GM12878 (cell line): Measurements from ENCODE around the gene CRYGA. TPM values are rescaled to one million over a fixed set of nuclear protein-coding genes. Genes with fewer than 3 reads are reported as not detected.

Source experiments
- ATAC-seq: fragments of 200-7000 bp; cut with Tn5 transposase; 3 replicates; pipeline ENCODE4 v1.9.1; 2020; ENCODE audit warnings: mild to moderate bottlenecking, moderate library complexity
- BruUV-seq: library from RNA; stranded (reverse); fragments of 400-500 nt; replicated peaks from 2 replicates; lab custom pipeline; 2021; lab: Mats Ljungman, UMichigan
- CTCF ChIA-PET: fragments of 300-600 bp; sonication (Branson Sonifier 250); formaldehyde crosslinking; extraction: SDS; loops from one replicate; lab custom pipeline; 2021; ENCODE audit warnings: inconsistent platforms; lab: Yijun Ruan, JAX
- POLR2A ChIA-PET: fragments of 350-600 bp; formaldehyde crosslinking; extraction: SDS; loops from one replicate; lab custom pipeline; 2021; ENCODE audit warnings: inconsistent platforms; lab: Charles Lee
- RAD21 ChIA-PET: fragments of 300-600 bp; sonication (Branson Sonifier 250); formaldehyde crosslinking; loops from one replicate; lab custom pipeline; 2023; ENCODE audit warnings: antibody characterized with exemption; ENCODE audit not compliant: unreplicated experiment; lab: Charles Lee
- SMC1A ChIA-PET: fragments of 300-600 bp; sonication (Branson Sonifier 250); formaldehyde crosslinking; loops from one replicate; lab custom pipeline; 2023; ENCODE audit not compliant: unreplicated experiment, uncharacterized antibody; lab: Charles Lee
- DNase-seq: peaks from one replicate; pipeline ENCODE4 v3.0.0-alpha.2; 2011; ENCODE audit warnings: low read depth, low spot score
- FAIRE-seq: peaks from 3 replicates; lab custom pipeline; 2011; peaks lifted over from hg19 to GRCh38; lab: Jason Lieb, UNC
- H2AFZ ChIP-seq: 2 replicates; pipeline ENCODE4 v1.6.0; 2011; ENCODE audit warnings: low read depth, low read length, control low read depth; ENCODE audit not compliant: control insufficient read depth
- H3K27ac ChIP-seq: 2 replicates; pipeline ENCODE4 v1.5.1; 2011; ENCODE audit warnings: control low read depth; ENCODE audit not compliant: control insufficient read depth, insufficient read depth
- H3K27me3 ChIP-seq, 2 experiments: replicated peaks in 1 of 2; 2 replicates each; pipeline versions ENCODE4 v1.6.0 to v1.6.1; 2011; ENCODE audit warnings: low read length in 1 of 2; ENCODE audit not compliant: control insufficient read depth in 2 of 2, insufficient read depth in 2 of 2
- H3K36me3 ChIP-seq, 2 experiments: 2 replicates each; pipeline ENCODE4 v1.5.1; 2011; ENCODE audit warnings: low read length in 1 of 2; ENCODE audit not compliant: control insufficient read depth in 2 of 2, insufficient read depth in 2 of 2
- H3K4me1 ChIP-seq: 2 replicates; pipeline ENCODE4 v1.6.1; 2011; ENCODE audit warnings: mild to moderate bottlenecking, low read length, moderate library complexity, mixed read lengths; ENCODE audit not compliant: control insufficient read depth, insufficient read depth
- H3K4me2 ChIP-seq: 2 replicates; pipeline ENCODE4 v1.6.0; 2011; ENCODE audit warnings: control low read depth; ENCODE audit not compliant: control insufficient read depth, insufficient read depth
- H3K4me3 ChIP-seq: fragments of 200-600 bp; sonication (generic); 2 replicates; pipeline ENCODE4 v1.5.1; 2016
- H3K79me2 ChIP-seq: 2 replicates; pipeline ENCODE4 v1.6.0; 2011; ENCODE audit warnings: low read length; ENCODE audit not compliant: control insufficient read depth, insufficient read depth
- H3K9ac ChIP-seq: 2 replicates; pipeline ENCODE4 v1.8.0; 2011; ENCODE audit warnings: low read length, control low read depth, mixed read lengths; ENCODE audit not compliant: control insufficient read depth, insufficient read depth
- H3K9me3 ChIP-seq: replicated peaks from 3 replicates; pipeline ENCODE4 v1.5.1; 2011; ENCODE audit warnings: mild to moderate bottlenecking, low read length; ENCODE audit not compliant: control insufficient read depth, insufficient read depth
- H4K20me1 ChIP-seq: 2 replicates; pipeline ENCODE4 v1.6.0; 2011; ENCODE audit not compliant: control insufficient read depth, insufficient read depth
- BRCA1 ChIP-seq: IDR thresholded peaks from 2 replicates; pipeline ENCODE4 v1.6.1; 2011; ENCODE audit warnings: low read depth, low read length, improper control_type of control experiment
- EED ChIP-seq: sonication (generic); IDR thresholded peaks from 2 replicates; pipeline ENCODE4 v1.6.1; 2016; ENCODE audit warnings: antibody characterized with exemption, low read depth
- FOXK2 ChIP-seq: fragments of 450-650 bp; IDR thresholded peaks from 2 replicates; pipeline ENCODE4 v1.6.1; 2017; ENCODE audit warnings: mild to moderate bottlenecking, moderate library complexity
- MYB ChIP-seq: fragments of 150-350 bp; IDR thresholded peaks from 2 replicates; pipeline ENCODE4 v1.6.1; 2014; ENCODE audit warnings: mild to moderate bottlenecking, low read depth, low read length, borderline replicate concordance
- NFYB ChIP-seq: IDR thresholded peaks from 2 replicates; pipeline ENCODE4 v1.6.1; 2011; ENCODE audit warnings: low read depth, mild to moderate bottlenecking, low read length, improper control_type of control experiment, moderate library complexity; ENCODE audit not compliant: insufficient read depth
- POU2F2 ChIP-seq: IDR thresholded peaks from 3 replicates; pipeline ENCODE4 v1.6.1; 2011; ENCODE audit warnings: low read depth, mild to moderate bottlenecking, low read length, borderline replicate concordance
- SRF ChIP-seq, 2 experiments: IDR thresholded peaks; 2 replicates each; pipeline ENCODE4 v1.6.1; 2011; ENCODE audit warnings: low read depth in 2 of 2, low read length in 2 of 2, mild to moderate bottlenecking in 1 of 2, moderate library complexity in 1 of 2
- TAF1 ChIP-seq: IDR thresholded peaks from 2 replicates; pipeline ENCODE4 v1.6.1; 2011; ENCODE audit warnings: mild to moderate bottlenecking, low read depth, low read length, borderline replicate concordance
- USF2 ChIP-seq: IDR thresholded peaks from 2 replicates; pipeline ENCODE4 v1.6.1; 2011; ENCODE audit warnings: low read depth, low read length, improper control_type of control experiment, borderline replicate concordance
- ZBTB40 ChIP-seq: fragments of 450-650 bp; IDR thresholded peaks from 2 replicates; pipeline ENCODE4 v1.6.1; 2016; ENCODE audit warnings: mild to moderate bottlenecking, moderate library complexity, borderline replicate concordance
- ZNF207 ChIP-seq: fragments of 450-650 bp; IDR thresholded peaks from 2 replicates; pipeline ENCODE4 v1.6.1; 2014; ENCODE audit warnings: antibody characterized with exemption, mild to moderate bottlenecking, borderline replicate concordance
- WGBS: methylation state at CpG from one replicate; pipeline ENCODE4 v1.1.6; 2016; ENCODE audit warnings: low lambda C conversion rate; ENCODE audit not compliant: insufficient replicate concordance, insufficient coverage; ENCODE audit errors: missing lambda C conversion rate; 5-methylcytosine and 5-hydroxymethylcytosine counted together
- in situ Hi-C: fragments of 300-500 bp; cut with MboI; formaldehyde crosslinking; loops from 9 replicates; pipeline ENCODE4 v1.14.3; 2018; ENCODE audit warnings: mixed read lengths
- intact Hi-C: fragments of 100-400 bp; cut with micrococcal nuclease; formaldehyde crosslinking; loops from one replicate; pipeline ENCODE4 v1.14.2; 2022; ENCODE audit not compliant: unreplicated experiment
- polyA plus RNA-seq, 11 experiments: library from polyadenylated mRNA; depleted of rRNA in 4 of 11; unstranded in 6 of 11; stranded (reverse) in 5 of 11; fragments of >200 nt; fragmentation: Nextera tagmentation in 4 of 11; fragmentation: Illumina TruSeq in 1 of 11; extraction: Ambion mirVana in 4 of 11; extraction: Trizol in 1 of 11; gene quantifications; 1 replicate in 1 of 11; 2 replicates in 10 of 11; pipeline versions ENCODE4 v1.2.1 to v1.2.3, GENCODE V29; 2011 to 2016; ENCODE audit warnings: inconsistent platforms in 2 of 11, missing spikeins in 2 of 11, low read depth in 1 of 11
- total RNA-seq, 4 experiments: library from RNA; depleted of rRNA in 3 of 4; stranded (reverse); fragments of >200 nt in 3 of 4; fragmentation: Illumina TruSeq in 1 of 4; extraction: Trizol in 1 of 4; gene quantifications; 2 replicates each; pipeline versions ENCODE4 v1.2.1 to v1.2.3, GENCODE V29; 2013 to 2021
- TF ChIP-seq, protein P1 (sequence below): fragments of 450-650 bp; IDR thresholded peaks from 2 replicates; pipeline ENCODE4 v1.6.1; 2017; ENCODE audit warnings: borderline replicate concordance
- TF ChIP-seq, protein P2 (sequence below): IDR thresholded peaks from 2 replicates; pipeline ENCODE4 v1.6.1; 2012; ENCODE audit warnings: low read depth, low read length, improper control_type of control experiment

Gene CRYGA
- total and polyA plus RNA-seq, 10 of the 15 experiments (the other 5 are each of a cell fraction or from before 2014, with no cell fraction given), result not detected

GRCh38 chr2:208175069-208175839, 11.9 kb upstream of the CRYGA start (continued):
- TF ChIP-seq USF2 (no peak), TAF1 (no peak)

- no peak overlapping the region for H3K27ac ChIP-seq
- WGBS, result 50% methylated on average over 9 of the region's 9 CpGs
- H3K4me2 ChIP-seq, result no peak overlapping the region
- BruUV-seq, result no TSS peak
- CTCF ChIA-PET, result interaction anchor here (0.6 to 2.9 kb wide), 12 partner anchors 8 to 235 kb away, joined by 3 to 51 read pairs (median 4); partner anchors contain the start of gene IDH1
- H3K9me3 ChIP-seq, result no peaks in the 10 kb centered on the region
- no peaks in the 10 kb centered on the region for H3K79me2 ChIP-seq
- no peaks in the 10 kb centered on the region for H3K36me3 ChIP-seq
- intact Hi-C loops (loop anchor here (10.0 kb wide), 1 partner anchor 171 kb away; no protein-coding TSS in a partner anchor), in situ Hi-C loops (no loop called here)
- SMC1A ChIA-PET, result interaction anchor here (0.9 to 2.6 kb wide), 3 partner anchors 33 to 152 kb away, joined by 3 to 32 read pairs (median 5); no protein-coding TSS in a partner anchor
- POLR2A ChIA-PET, result no interaction called here
- no peaks in the 10 kb centered on the region for H3K4me1 ChIP-seq
- no peak for DNase-seq
- no peaks in the 10 kb centered on the region for H4K20me1 ChIP-seq
- ATAC-seq, result no peak
- no peak for FAIRE-seq
- RAD21 ChIA-PET, result interaction anchor here (2.4 to 2.9 kb wide), 3 partner anchors 8 to 79 kb away, joined by 5 to 25 read pairs (median 8); partner anchors contain the start of genes C2orf80 and IDH1
- no peak overlapping the region for H3K4me3 ChIP-seq
- H2AFZ ChIP-seq, result no peak overlapping the region
- H3K9ac ChIP-seq, result no peak overlapping the region
- H3K27me3 ChIP-seq, result peaks cover 0 to 5% of the 10 kb centered on the region in 2 experiments; a peak in 1 of 4 replicates
- TF ChIP-seq FOXK2 (no peak), SRF (IDR thresholded peaks at IDR 0.05; ENCODE audit: low read depth in 2 of 2, low read length in 2 of 2) (no peak), EED (no peak), ZNF207 (no peak), POU2F2 (no peak), BRCA1 (no peak), MYB (no peak), ZBTB40 (no peak), NFYB (no peak)
- TF ChIP-seq, protein P1, sequence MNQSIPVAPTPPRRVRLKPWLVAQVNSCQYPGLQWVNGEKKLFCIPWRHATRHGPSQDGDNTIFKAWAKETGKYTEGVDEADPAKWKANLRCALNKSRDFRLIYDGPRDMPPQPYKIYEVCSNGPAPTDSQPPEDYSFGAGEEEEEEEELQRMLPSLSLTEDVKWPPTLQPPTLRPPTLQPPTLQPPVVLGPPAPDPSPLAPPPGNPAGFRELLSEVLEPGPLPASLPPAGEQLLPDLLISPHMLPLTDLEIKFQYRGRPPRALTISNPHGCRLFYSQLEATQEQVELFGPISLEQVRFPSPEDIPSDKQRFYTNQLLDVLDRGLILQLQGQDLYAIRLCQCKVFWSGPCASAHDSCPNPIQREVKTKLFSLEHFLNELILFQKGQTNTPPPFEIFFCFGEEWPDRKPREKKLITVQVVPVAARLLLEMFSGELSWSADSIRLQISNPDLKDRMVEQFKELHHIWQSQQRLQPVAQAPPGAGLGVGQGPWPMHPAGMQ, result no peak
- TF ChIP-seq, protein P2, sequence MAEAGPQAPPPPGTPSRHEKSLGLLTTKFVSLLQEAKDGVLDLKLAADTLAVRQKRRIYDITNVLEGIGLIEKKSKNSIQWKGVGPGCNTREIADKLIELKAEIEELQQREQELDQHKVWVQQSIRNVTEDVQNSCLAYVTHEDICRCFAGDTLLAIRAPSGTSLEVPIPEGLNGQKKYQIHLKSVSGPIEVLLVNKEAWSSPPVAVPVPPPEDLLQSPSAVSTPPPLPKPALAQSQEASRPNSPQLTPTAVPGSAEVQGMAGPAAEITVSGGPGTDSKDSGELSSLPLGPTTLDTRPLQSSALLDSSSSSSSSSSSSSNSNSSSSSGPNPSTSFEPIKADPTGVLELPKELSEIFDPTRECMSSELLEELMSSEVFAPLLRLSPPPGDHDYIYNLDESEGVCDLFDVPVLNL, result no peak
Observed at GRCh38 chr2:208174144-208174543, 10.8 kb upstream of the CRYGA start.
